Measurements from ENCODE around the gene VAC14. TPM values are rescaled to one million over a fixed set of nuclear protein-coding genes. Genes with fewer than 3 reads are reported as not detected.

Gene VAC14
- total RNA-seq, 1 experiment from 2014 or later = 33.9 TPM

DNA sequence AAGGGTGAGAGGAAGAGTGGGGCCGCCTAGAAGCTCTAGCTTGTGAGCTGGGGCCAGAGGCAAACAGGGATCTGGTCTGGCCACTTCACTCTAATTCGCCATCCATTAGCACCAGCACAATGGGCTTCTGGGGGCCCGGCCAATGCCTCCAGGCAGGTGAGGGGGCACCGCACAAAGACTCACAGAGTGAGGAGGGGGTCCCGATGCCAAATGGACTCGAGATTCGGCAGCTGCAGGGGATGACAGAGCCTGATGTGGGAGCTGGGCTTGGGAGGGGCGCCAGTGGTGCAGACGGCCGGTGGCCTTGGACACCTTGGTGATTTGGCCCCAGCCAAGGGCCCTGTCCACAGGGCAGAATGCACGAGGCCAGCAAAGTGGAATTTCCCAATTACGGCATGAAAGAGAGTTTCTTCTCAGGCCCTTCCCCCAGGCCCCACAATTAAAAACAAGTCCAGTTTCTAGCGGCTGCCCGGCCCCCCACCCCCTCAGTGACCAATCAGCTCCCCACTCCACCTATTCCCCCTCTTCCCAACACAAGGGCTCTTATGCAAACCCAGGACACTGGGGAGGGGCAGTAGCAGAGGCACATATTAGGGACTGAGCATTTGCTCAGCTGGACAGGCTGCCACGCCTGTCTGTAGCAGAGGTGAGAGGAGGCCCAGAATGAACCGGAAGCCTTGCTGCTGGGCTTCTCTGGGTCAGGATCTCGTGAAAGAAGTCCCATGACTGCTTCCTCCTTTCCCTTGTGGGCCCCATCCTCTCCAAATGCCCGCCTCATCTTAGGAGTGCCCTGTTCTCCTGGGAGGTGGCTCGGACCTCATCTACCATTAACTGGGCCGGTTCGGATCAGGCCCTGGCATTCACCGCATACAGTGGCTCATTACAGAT, 75.7 kb downstream of the VAC14 start:
- no peak for DNase-seq (ENCODE audit: low read depth)

DNA sequence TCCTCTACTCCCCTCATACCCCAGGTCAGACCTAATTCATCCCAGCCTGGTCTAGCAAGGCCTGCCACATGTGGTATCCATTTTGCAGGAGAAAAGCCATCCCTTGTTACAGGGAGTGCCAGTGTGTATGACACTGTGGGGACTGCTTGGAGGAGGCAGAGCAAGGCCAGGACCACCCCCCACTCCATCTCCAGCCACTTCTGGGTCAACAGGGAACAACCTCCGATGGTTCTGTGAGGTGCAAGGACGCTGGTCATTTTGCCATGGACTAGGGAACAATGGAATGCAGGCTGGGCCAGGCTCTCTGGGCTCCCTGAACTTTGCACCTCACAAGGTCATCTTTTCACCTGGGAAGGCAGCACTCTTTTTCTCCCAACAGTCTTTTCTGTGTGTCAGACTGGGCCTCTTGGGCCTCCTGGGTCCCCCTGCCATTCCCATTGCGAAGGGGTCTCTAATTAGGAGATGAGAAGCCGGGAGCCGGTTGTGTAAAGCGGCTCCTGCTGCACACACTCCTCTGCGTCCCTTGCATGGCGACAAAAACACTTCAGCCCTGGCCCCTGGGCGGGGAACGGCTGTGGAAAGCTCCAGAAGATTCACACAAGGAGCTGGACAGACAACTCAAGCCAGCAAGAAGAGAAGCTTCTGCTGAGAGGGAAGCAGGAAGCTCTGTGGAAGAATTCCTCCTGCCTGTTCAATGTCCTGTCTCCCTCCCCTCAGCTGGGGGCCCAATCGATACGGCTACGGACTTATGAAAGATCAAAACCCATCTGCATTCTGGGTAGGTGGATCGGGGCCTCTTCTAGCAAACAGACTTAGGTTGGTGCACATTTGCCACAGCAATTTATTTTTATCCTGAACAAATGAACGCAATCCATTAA, 76.6 kb downstream of the VAC14 start:
- DNase-seq (ENCODE audit: low read depth) = no peak

DNA sequence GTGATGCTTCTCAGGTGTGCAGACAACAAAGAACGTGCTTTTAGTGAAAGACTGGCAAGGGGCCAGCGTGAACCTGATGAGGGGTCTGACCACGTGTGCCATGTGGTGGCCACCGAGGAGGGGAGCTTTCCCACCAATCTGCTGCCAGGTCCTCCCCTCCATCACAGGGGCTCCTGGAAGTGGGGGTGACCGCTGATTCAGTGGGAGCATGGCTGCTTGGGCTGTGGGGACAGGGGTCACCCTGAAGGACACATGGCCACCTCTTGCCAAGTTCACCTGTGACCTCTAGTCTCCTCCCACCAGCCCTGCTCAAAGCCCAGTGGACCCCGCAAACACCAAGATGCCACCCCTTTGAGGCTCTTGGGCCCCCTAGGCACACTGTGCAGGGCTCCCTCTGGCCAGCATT, 77.2 kb downstream of the VAC14 start:
- no peak for DNase-seq (ENCODE audit: low read depth)

DNA sequence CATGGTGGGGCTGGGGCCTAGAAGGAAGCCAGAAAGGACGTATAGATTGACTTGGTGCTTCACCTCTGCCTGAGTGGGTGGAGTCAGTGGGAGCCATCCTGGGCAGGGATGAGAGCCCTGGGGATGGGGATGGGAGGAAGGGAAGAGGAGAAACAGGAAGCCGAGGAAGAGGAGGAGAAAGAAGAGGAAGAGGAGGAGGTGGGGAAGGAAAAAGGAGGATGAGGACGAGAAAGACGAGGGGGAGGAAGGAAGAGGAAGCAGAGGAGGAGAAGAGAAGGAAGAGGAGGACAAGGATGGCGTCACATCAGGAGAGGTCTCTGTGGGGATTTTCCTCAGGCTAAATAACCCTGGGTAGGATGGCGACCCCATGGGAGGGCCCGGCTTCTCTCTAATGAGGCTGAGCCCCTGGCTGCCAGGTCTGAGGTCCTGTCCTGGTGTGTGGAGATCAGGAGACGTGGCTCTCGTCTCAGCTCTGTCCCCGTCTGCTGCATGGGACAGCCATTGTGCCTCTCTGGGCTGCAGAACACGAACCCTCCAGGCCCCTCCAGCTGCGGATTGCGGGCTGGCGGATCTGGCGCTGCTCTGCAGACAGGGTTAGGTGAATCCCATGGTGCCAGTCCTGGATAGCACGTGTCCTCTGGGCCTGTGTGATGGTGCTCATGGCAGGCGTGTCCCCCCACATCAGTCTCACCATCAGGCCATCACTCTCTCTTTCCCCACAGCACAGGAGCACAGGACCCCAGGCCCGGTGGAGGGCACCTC, 79.6 kb downstream of the VAC14 start:
- no peak for DNase-seq (ENCODE audit: low read depth)

DNA sequence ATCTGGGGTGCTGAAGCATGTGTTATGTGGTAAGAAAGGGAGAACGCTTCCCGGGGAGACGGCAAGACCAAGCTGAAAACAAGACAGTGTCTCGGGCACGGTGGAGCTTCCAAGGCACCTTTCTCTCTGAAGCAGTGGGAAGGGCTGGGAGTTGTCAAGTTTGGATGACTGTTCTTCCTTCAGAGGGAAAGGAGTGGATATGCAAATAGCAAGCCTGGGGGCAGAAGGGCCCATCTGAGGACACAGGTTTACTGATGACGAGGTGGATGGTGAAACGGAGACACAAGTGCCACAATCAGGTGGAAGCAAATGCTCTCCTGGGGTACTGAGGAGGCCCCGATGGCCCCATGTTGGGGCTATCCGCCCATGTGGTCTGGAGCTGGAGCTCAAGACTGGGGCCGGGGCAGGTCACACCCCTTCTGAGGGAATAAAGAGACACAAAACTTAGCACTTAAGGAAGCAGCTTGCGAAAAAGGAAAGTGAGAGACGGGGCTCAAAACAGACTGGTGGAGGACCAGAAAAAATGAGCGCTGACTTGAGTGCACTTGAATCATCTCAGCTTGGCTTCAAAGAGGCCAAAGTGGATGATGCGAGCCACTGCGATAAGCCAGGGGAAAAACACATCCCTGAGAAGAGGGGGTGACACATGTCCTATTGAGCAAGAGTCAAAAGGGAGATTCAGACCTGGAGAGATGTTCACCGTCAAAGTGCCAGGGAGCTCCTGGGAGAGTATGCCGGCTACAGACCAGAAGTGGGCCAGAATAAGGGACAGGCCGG, 80.3 kb downstream of the VAC14 start:
- no peak for DNase-seq (ENCODE audit: low read depth)

DNA sequence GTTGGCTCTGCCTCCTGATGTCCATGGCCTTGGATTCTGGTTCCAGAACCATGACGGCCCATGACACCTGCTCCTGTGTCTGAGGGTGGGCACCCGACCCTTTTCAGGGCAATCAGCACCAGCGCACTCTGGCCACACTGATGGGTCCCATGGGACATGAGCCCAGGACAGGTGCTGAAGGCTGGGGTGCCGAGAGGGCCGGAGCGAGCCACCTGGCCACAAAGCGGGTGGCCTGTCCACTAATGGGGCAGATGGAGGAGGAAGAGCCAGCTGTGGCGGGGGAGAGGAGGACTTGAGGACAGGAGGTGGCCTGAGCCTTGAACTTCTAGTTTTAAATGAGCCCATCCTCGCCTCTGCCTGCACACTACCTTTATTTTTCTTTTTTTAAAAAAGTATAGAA, 83.9 kb downstream of the VAC14 start:
- no peak for DNase-seq (ENCODE audit: low read depth)

DNA sequence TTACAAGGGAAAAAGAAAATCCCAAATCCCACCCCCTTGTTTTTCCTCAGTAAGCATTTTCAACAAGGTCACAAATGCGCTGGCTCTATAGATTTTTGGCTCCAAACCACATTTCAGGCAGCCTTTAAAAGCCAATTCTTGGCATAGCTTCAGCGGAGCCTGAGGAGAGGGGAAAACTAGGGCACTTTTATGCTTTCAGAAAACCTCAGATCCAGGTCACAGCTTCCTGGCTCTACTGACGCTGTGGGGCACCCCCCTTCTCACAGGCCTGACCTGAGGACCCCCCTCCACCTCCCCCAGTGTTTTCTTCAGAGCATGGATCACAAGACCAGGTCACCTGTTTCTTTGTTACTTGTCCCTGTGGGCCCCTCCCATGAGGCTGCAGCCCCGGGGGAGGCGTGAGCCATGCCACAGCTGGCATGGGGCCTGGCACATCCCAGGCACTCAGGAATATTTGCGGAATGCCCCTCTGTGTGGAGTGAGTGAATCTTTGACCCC, 85.0 kb downstream of the VAC14 start:
- peak; percentile 70 for DNase-seq (ENCODE audit: low read depth)

DNA sequence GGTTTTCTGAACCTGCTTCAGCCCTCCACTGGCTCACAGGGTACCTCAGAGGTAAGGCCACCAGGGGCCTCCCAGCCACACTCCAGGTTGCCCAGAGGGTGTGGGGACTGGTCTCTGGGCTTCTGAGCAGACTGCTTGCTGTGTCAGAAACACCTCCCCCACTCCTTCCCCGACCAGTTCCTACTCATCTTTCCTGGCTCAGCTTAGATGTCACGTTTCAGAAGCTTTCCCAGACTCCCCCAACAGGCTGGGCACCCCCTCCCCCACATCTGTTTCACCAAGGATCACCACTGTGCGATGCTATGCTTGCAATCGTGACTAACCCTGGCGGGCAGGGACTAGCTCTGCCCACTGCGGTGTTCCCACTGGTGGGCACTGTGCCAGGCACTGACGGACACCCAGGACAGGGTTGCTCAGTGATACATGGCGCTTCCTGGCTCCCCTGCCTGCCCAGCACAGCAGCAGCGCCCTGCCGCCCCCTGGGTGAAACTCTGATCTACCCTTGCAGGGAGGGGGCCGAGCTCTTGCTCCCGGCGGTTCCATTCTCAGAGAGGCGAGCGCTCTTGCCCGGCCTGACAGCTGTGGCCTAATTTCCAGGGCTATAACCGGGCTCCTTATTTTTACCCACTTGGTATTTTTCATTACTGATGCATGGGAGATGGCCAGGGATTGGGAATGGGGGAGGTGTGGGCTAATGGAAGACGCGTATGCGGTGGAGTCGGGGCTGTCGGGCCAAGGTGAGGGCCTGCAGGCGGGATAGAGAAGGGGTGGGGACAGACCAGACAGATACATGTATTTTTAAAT, 85.7 kb downstream of the VAC14 start:
- DNase-seq (ENCODE audit: low read depth) = peak; percentile 99

DNA sequence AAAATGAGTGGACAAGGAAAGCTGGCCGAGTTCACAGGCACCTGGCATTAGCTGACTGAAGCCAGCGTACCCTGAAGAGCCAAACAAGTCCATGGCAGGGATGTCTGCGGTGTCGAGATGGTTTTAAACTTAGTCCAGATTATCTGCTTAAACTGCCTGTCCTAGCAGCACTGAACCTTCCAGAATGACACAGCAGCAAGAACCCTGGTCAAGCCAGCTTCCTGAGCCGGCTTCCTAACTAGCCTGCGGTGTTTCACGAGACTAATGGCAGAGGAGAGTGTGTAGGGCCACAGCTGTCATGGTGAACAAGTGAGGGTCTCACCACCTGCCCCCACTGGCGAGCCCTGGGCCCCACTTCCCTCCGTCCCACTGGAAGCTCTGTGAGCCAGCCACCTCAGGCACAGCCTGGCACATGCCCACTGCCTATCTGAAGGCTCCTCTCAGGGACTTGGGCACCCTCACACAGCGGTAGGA, 86.3 kb downstream of the VAC14 start:
- peak; percentile 31 for DNase-seq (ENCODE audit: low read depth)

DNA sequence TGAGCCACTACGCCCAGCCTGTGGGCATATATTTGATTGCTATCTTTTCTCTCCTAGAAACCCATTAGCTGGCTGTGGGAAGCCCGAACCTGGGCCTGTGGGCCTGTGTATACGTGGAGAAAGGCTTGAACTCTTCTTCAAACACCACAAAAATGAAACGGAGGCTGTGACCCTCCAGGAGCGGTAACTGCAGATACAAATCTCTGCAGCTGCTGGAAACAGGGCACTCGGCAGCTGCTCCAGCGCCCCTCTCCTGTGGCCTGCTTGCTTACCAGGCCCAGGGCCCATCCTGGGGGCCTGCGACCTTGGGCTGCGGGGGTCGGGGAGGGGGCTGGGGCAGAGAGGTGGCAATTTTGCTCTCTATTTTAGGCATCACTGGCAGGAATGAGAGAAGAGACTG, 87.1 kb downstream of the VAC14 start:
- DNase-seq (ENCODE audit: low read depth) = peak; percentile 39

DNA sequence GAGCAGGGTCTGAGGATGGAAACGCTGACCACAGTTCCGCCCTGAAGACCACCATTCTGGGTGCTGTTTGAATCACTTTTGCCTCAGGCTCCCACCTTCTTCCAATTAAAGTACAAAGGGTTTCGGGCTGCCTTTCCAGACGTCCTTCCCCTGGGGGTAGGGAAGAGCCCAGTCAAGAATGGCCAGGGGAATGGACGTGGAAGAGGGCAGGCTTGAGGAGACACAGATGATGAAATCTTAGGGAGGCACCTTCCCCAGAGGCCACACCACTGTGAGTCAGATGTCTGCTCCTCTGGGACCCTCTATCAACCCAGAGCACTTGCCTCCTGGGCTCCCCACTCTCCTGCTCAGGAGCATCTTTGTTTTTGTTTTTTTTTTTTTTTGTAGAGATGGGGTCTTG, 87.6 kb downstream of the VAC14 start:
- peak; percentile 76 for DNase-seq (ENCODE audit: low read depth)

DNA sequence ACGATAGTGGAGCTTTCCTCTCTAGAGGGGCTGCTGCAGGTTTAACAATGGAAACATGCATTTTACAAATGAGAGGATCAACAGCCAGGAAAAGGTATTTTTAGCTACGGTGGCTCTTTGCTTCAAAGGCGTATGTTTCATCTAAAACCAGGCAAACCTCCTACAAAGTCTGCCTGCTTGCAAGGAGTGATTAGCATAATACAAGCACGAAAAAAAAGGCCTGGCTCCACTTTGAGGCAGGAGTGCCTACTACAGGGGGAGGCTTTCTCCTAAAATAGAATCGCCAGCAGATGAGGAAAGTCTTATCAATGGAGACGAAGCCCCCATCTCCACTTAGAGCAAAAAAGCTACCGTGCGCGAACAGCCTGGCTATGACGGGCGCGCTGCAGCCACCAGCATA, 88.0 kb downstream of the VAC14 start:
- DNase-seq (ENCODE audit: low read depth) = no peak

DNA sequence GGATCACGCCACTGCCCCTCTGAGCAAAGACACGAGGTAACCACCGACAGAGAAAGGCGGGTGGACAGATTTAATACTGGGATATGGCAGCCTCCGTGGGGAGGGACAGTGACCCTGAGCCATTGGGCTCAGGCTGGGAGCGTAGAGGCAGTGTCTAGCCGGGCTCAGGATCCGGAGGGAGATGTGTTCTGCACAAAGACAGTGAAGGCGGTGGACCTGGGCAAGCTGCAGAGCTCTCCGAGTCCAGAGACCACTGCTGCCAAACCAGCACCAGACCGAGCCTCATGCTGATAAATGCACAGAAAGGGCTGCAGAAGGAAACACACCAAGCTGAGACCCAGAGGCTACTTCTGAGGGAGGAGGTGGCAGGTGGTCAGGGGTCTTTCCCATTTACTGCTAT, 88.6 kb downstream of the VAC14 start:
- no peak for DNase-seq (ENCODE audit: low read depth)

DNA sequence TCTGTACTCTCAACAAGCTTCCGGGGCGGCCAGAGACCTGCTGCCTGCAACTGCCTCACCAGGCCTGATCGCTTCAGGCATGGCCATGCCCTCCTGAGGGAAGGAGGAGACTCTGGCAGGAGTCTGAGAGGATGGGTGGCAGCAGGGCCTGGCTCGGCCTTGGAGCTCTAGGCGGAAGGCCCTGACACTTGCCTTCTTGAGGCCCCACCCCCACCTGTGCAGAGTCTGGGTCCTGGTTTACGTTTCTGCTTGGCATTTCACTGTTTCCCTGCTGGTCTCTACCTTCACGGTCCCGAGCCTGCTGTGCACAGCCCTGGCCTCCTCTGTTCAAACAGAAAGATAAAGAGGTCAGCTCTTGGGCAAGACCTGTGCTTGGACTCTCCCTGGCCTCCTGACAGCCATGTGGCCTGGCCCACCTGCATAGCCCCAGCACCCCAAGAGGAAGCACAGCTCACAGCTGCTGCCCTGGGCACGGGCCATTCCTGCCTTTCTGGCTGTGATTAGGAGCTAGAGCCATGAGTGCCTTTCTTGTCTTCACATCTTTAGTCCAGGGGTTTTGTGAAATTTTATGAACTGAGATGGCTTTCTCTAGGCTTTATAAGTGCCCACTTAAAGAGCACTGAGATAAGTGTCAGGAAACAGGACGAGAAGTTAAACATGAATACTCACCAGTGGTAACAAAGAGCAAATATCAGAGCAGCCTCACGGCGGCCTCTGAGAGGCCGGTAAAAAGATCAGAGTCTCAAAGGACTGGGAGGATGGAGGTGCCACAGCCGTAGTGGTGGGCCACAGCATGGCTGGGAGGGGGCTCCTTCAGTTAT, 89.5 kb downstream of the VAC14 start:
- DNase-seq (ENCODE audit: low read depth) = no peak

DNA sequence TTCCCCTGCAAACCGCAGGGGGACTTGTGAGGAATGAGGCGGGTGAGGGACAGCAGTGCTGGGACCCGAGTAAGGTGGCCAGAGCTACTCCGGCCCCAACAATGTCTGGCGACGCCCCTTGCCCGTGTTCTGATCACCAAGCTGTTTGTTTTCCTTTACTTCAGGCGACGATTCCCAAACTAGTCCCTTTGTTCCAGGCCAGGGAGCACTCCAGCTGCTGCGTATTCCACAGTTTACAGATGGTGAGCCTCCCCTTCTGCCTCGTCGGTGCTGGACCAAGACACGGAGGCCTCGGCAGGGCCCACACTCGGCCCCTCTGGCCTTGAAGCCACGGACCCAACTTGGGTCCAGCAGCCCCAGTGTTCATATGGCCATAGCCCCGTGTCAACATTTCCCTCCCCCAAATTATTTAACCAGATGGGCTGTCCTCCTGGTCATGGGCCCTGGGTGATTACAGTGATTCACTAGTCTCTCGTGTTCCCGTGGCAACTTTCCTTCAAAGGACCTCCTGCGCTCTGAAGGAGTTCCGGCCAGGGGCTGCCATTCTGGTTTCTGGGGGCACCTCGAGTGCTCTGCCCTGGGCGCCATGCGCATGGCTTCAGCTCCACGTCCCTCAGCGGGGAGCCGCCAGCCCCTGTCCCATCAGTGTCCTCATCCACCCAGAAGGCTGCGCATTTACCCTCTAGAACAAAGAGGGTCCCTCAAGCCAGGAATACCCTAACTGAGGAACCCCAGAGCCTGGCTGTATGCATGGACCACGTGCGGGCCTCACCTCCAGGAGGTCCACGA, 90.3 kb downstream of the VAC14 start:
- no peak for DNase-seq (ENCODE audit: low read depth)

DNA sequence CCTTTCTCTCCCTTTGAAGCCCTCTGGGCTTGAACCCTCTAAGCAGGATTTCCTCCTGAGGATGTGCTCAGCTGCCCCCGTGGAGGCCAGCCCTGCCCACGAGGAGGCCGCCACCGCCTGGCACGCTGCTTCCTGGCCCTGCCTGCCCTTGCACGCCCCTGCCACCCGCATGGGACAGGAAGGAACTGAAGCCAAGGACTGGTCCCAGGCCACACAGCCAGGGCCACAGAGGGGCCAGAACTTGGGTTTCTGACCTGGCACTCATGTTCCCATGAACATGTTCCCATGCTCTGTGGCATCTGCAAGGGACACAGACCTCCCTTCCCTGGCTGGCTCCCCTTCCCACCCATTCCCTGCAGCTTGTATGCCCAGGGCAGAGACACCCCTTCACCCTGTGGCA, 91.0 kb downstream of the VAC14 start:
- DNase-seq (ENCODE audit: low read depth) = no peak

DNA sequence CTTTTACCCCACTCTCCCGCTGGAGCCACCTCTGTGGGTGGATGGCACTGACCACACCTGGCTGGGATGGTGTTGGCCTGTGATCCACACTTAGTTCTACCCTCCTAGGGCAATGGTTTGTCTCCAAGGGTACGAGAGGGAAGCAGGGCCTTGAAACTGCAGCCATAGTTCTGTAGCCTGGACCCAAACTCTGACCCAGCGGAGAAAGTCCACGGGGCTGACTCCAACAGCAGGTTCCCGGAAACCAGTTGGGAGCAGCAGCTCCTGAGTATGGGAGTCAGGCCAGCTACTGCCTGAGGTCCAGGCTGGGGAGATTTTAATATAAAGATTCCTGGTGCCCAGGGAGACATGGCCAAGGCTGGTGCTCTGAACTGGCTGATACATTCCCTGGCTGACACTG, 91.5 kb downstream of the VAC14 start:
- DNase-seq (ENCODE audit: low read depth) = no peak
